Lower lobe of right lung (tissue), 2 donors: ENCODE data around the gene CDAN1. TPM values are rescaled to one million over a fixed set of nuclear protein-coding genes. Genes with fewer than 3 reads are reported as not detected.
"Not testable (repeated sequence)": the region's sequence is repeated elsewhere in the genome, so short reads cannot be mapped to it uniquely, and the experiment has no call there.

Source experiments
- ATAC-seq, 2 donors: fragments of 200-7000 bp; cut with Tn5 transposase; one replicate each; pipeline ENCODE4 v1.9.1; 2020 to 2022; ENCODE audit warnings: mild to moderate bottlenecking in 2 of 2, moderate library complexity in 2 of 2
- DNase-seq: peaks from one replicate; pipeline ENCODE4 v3.0.0-alpha.2; 2020
- H3K27ac ChIP-seq: fragments of 200-600 bp; one replicate; pipeline ENCODE4 v1.8.0; 2022
- H3K27me3 ChIP-seq: fragments of 200-600 bp; one replicate; pipeline ENCODE4 v1.8.0; 2022; ENCODE audit warnings: low read depth
- H3K36me3 ChIP-seq: fragments of 200-600 bp; one replicate; pipeline ENCODE4 v1.8.0; 2022; ENCODE audit warnings: mild to moderate bottlenecking
- H3K4me1 ChIP-seq: fragments of 200-600 bp; one replicate; pipeline ENCODE4 v1.8.0; 2022
- H3K4me3 ChIP-seq: fragments of 200-600 bp; one replicate; pipeline ENCODE4 v1.8.0; 2022; ENCODE audit warnings: mild to moderate bottlenecking
- H3K9me3 ChIP-seq: fragments of 200-600 bp; one replicate; pipeline ENCODE4 v1.8.0; 2022
- CTCF ChIP-seq: fragments of 200-600 bp; IDR thresholded peaks from one replicate; pipeline ENCODE4 v1.8.0; 2022; ENCODE audit warnings: antibody characterized with exemption, mild to moderate bottlenecking
- intact Hi-C: fragments of 100-400 bp; cut with DNase I; formaldehyde crosslinking; loops from one replicate; pipeline ENCODE4 v1.11.0; 2022
- total RNA-seq: library from RNA; stranded (reverse); fragmentation: NEBNext Ultra II Directional; extraction: Animal tissue kit (Norgen Biotek cat#: 25700); gene quantifications from one replicate; pipeline ENCODE4 v1.2.1, GENCODE V29; 2021
- donor health status: DM: no; HTN: yes; CAD: no; lungs with severe emphysema.

Gene CDAN1
- total RNA-seq, 1 donor from 2014 or later = 11.3 TPM

- TF ChIP-seq CTCF = no peak
- Histone ChIP-seq H3K27ac (no peak overlapping the region), H3K4me3 (no peak overlapping the region), H3K36me3 (peaks cover 94% of the 10 kb centered on the region), H3K27me3 (no peaks in the 10 kb centered on the region), H3K4me1 (no peaks in the 10 kb centered on the region), H3K9me3 (no peaks in the 10 kb centered on the region)
- ATAC-seq (no peak), DNase-seq (no peak)
- intact Hi-C loops = no loop called here
Measured at GRCh38 chr15:42691770-42692169, 45.2 kb downstream of the CDAN1 start.

GRCh38 chr15:42691308-42691707 is 45.6 kb downstream of the CDAN1 start:
- Histone ChIP-seq H3K9me3 (no peaks in the 10 kb centered on the region), H3K27me3 (no peaks in the 10 kb centered on the region)

GRCh38 chr15:42688301-42688700 is 48.6 kb downstream of the CDAN1 start:
- TF ChIP-seq CTCF = no peak
- Histone ChIP-seq H3K9me3 (no peaks in the 10 kb centered on the region), H3K27me3 (no peaks in the 10 kb centered on the region), H3K4me1 (no peaks in the 10 kb centered on the region), H3K27ac (no peak overlapping the region), H3K36me3 (peaks cover 99% of the 10 kb centered on the region), H3K4me3 (no peak overlapping the region)
- intact Hi-C loops = no loop called here
- no peak for ATAC-seq
- DNase-seq = no peak

More at GRCh38 chr15:42691308-42691707, 45.6 kb downstream of the CDAN1 start:
- Histone ChIP-seq H3K27ac (no peak overlapping the region), H3K4me3 (no peak overlapping the region), H3K36me3 (peaks cover 94% of the 10 kb centered on the region), H3K4me1 (no peaks in the 10 kb centered on the region)
- TF ChIP-seq CTCF = no peak
- ATAC-seq = no peak
- DNase-seq = no peak
- intact Hi-C loops = no loop called here

- H3K27ac ChIP-seq = no peak overlapping the region
- no peaks in the 10 kb centered on the region for H3K27me3 ChIP-seq
- intact Hi-C loops = no loop called here
- no peak for TF ChIP-seq CTCF
- H3K4me1 ChIP-seq = no peaks in the 10 kb centered on the region
- no peak overlapping the region for H3K4me3 ChIP-seq
- H3K9me3 ChIP-seq = no peaks in the 10 kb centered on the region
- H3K36me3 ChIP-seq = peaks cover 99% of the 10 kb centered on the region
- DNase-seq (no peak), ATAC-seq (no peak)
Measured at GRCh38 chr15:42687740-42688139, 49.2 kb downstream of the CDAN1 start.

GRCh38 chr15:42686281-42686680 is 50.6 kb downstream of the CDAN1 start:
- Histone ChIP-seq H3K4me3 (no peak overlapping the region), H3K36me3 (peaks cover 99% of the 10 kb centered on the region), H3K27ac (no peak overlapping the region), H3K4me1 (no peaks in the 10 kb centered on the region), H3K27me3 (no peaks in the 10 kb centered on the region), H3K9me3 (no peaks in the 10 kb centered on the region)
- TF ChIP-seq CTCF = no peak
- DNase-seq = no peak
- intact Hi-C loops = no loop called here
- no peak for ATAC-seq

- Histone ChIP-seq H3K36me3 (peaks cover 100% of the 10 kb centered on the region), H3K4me3 (no peak overlapping the region), H3K4me1 (no peaks in the 10 kb centered on the region), H3K27ac (no peak overlapping the region), H3K9me3 (no peaks in the 10 kb centered on the region), H3K27me3 (no peaks in the 10 kb centered on the region)
- TF ChIP-seq CTCF = no peak
- DNase-seq (no peak), ATAC-seq (no peak)
- intact Hi-C loops = no loop called here
Measured at GRCh38 chr15:42681119-42681518, 55.8 kb downstream of the CDAN1 start.

GRCh38 chr15:42680142-42680482 is 56.8 kb downstream of the CDAN1 start:
- intact Hi-C loops, ATAC-seq, H3K27me3 ChIP-seq, DNase-seq, H3K4me1 ChIP-seq, H3K4me3 ChIP-seq, H3K27ac ChIP-seq, H3K9me3 ChIP-seq: not testable (repeated sequence)
- H3K36me3 ChIP-seq = peaks cover 100% of the 10 kb centered on the region
